ENCODE results near the gene CASK. TPM values are rescaled to one million over a fixed set of nuclear protein-coding genes. Genes with fewer than 3 reads are reported as not detected.

The CASK gene
- total RNA-seq, 2 donors from 2014 or later = 22.3 to 27.4 TPM

DNA sequence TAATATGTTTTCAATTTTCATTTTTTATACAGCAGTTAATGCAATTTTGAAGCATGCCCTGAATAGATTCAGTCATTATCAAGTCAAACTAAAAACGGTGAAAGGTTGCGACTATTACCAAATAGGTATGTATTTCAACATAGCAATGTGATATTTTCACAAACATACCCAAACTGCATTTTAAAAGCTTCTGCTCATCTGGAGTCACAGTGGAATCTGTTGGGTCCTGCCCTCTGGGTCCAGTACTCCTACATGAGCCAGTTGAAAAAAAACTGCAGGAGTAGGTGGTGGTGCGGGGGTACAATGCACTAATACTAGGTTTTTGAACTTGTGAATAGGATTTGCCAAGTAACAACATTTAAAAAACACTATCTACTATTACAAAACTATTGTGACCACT is 233.6 kb downstream of the CASK start:
- DNase-seq = no peak
- intact Hi-C loops (cut with DNase I) = no loop called here
- TF ChIP-seq POLR2A (IDR thresholded peaks at IDR 0.05) = no peak
- TF ChIP-seq, protein P1, sequence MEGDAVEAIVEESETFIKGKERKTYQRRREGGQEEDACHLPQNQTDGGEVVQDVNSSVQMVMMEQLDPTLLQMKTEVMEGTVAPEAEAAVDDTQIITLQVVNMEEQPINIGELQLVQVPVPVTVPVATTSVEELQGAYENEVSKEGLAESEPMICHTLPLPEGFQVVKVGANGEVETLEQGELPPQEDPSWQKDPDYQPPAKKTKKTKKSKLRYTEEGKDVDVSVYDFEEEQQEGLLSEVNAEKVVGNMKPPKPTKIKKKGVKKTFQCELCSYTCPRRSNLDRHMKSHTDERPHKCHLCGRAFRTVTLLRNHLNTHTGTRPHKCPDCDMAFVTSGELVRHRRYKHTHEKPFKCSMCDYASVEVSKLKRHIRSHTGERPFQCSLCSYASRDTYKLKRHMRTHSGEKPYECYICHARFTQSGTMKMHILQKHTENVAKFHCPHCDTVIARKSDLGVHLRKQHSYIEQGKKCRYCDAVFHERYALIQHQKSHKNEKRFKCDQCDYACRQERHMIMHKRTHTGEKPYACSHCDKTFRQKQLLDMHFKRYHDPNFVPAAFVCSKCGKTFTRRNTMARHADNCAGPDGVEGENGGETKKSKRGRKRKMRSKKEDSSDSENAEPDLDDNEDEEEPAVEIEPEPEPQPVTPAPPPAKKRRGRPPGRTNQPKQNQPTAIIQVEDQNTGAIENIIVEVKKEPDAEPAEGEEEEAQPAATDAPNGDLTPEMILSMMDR (IDR thresholded peaks at IDR 0.05) = no peak
- ATAC-seq = no peak
- H3K27me3 ChIP-seq = no peaks in the 10 kb centered on the region
- H3K36me3 ChIP-seq (replicated peaks in 1 of 2; ENCODE audit: insufficient read depth in 1 of 2, low read depth in 2 of 2) = no peaks in the 10 kb centered on the region
- 84 to 85% methylated on average over 3 of the region's 3 CpGs for WGBS, 2 donors
- H3K4me3 ChIP-seq = no peak overlapping the region
- no peak overlapping the region for H3K27ac ChIP-seq
- H3K4me1 ChIP-seq = no peaks in the 10 kb centered on the region
- no peaks in the 10 kb centered on the region for H3K9me3 ChIP-seq

DNA sequence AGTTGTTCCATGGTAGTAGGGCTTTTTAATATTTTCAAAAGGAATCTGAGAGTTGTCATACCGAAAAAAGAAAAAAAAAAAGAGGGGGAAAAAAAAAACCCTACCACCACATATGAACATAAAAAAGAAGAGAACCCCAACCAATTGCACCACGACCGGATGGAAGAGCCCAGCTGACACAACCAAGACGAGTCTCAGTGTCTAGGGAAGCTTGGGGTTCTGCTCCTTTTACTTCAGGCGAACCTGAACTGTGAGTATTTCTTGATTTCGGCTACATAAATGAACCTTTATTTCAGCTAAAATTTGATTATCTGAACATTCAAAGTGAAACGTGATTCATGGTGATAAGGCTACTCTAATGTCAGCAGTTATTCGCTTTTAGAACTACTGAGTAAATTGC is 234.5 kb downstream of the CASK start, which contains the start of gene GPR34:
Gene GPR34, plus strand, starts transcription at position 139 of the 400 bp plus-strand sequence. CDS start 6,661 bp downstream, outside the sequence.
- TF ChIP-seq POLR2A (IDR thresholded peaks at IDR 0.05) = no peak
- TF ChIP-seq, protein P1 (IDR thresholded peaks at IDR 0.05) = no peak
- Histone ChIP-seq H3K36me3 (replicated peaks in 1 of 2; ENCODE audit: insufficient read depth in 1 of 2, low read depth in 2 of 2) (no peaks in the 10 kb centered on the region), H3K9me3 (no peaks in the 10 kb centered on the region), H3K27me3 (no peaks in the 10 kb centered on the region), H3K27ac (no peak within 1 kb of the TSS), H3K4me3 (no peak within 1 kb of the TSS), H3K4me1 (peaks cover 7% of the 10 kb centered on the region)
- ATAC-seq (no peak), DNase-seq (peak in 1 of 4 donors; percentile 18)
- 67 to 79% methylated on average over 8 of the region's 8 CpGs for WGBS, 2 donors
- intact Hi-C loops (cut with DNase I) = no loop called here

DNA sequence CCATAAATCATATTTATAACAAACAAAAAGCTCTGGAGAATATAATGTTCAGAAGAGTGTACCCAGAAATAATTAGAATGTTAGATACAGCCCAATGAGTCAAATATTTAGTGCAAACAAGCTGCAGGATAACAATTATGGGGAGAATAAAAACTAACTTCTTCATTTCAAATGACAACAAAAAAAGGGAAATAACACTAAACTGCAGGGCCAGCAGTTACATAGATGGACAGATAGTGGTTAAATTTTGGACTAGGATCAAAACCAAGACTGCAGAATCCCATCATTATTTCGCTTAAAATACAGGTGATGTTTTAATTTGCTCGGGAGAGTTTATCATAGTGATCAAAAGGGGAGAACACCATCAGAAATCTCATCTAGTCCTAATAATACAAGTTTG is 235.2 kb downstream of the CASK start:
- ATAC-seq = no peak
- DNase-seq = no peak
- 87 to 91% methylated on average over 2 of the region's 2 CpGs for WGBS, 2 donors
- no peak overlapping the region for H3K4me3 ChIP-seq
- no peaks in the 10 kb centered on the region for H3K27me3 ChIP-seq
- no peaks in the 10 kb centered on the region for H3K36me3 ChIP-seq (replicated peaks in 1 of 2; ENCODE audit: insufficient read depth in 1 of 2, low read depth in 2 of 2)
- peaks cover 8% of the 10 kb centered on the region for H3K4me1 ChIP-seq
- H3K9me3 ChIP-seq = no peaks in the 10 kb centered on the region
- no peak overlapping the region for H3K27ac ChIP-seq
- intact Hi-C loops (cut with DNase I) = no loop called here
- TF ChIP-seq POLR2A (IDR thresholded peaks at IDR 0.05) = no peak
- TF ChIP-seq, protein P1 (IDR thresholded peaks at IDR 0.05) = no peak

DNA sequence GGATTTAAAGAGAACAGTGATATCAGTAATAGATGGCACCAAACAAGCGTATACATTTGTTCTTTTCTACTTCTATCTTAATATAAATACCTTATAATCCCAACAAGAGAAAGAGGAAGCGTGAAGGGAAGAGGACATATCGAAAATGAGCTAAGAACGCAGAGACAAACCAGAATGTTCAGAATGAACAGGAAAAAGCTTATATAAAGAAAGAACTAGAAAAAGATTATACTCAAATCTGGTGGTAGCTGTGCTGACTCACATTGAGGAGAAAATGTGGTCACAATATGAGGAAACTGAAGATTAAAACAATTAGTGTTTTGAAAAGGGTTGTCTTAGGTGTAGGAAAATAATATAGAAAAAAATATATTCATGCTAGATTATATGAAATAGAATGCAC is 236.6 kb downstream of the CASK start:
- no peak overlapping the region for H3K4me3 ChIP-seq
- intact Hi-C loops (cut with DNase I) = no loop called here
- WGBS, 2 donors = 71 to 85% methylated on average over 4 of the region's 4 CpGs

DNA sequence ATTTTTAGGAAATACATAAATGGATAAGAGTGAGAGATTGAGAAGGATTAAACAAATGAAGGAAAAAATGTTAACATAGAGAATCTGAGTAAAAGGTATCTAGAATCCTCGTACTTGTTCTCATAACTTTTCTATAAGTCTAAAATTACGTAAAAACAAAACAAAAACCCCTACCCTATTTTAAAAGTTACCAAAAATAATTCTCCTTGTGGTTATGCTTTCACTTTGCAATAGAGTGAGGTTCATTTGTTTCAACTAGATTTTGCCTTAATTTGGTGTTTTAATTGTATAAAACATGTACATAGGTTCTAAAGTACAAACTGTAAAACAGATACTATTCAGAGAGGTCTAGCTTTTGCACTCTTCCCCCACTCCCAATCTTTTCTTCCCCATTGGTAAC is 238.4 kb downstream of the CASK start:
- H3K4me1 ChIP-seq = peaks cover 8% of the 10 kb centered on the region
- DNase-seq = no peak
- 89 to 92% methylated on average over 2 of the region's 2 CpGs for WGBS, 2 donors
- H3K27me3 ChIP-seq = no peaks in the 10 kb centered on the region
- H3K36me3 ChIP-seq (replicated peaks in 1 of 2; ENCODE audit: insufficient read depth in 1 of 2, low read depth in 2 of 2) = no peaks in the 10 kb centered on the region
- ATAC-seq = no peak
- no peak overlapping the region for H3K27ac ChIP-seq
- H3K9me3 ChIP-seq = no peaks in the 10 kb centered on the region
- TF ChIP-seq, protein P1 (IDR thresholded peaks at IDR 0.05) = no peak
- no peak for TF ChIP-seq POLR2A (IDR thresholded peaks at IDR 0.05)
- intact Hi-C loops (cut with DNase I) = no loop called here
- H3K4me3 ChIP-seq = no peak overlapping the region

More for the DNA sequence above, 236.6 kb downstream of the CASK start:
- Histone ChIP-seq H3K9me3 (no peaks in the 10 kb centered on the region), H3K4me1 (peaks cover 8% of the 10 kb centered on the region), H3K36me3 (replicated peaks in 1 of 2; ENCODE audit: insufficient read depth in 1 of 2, low read depth in 2 of 2) (no peaks in the 10 kb centered on the region), H3K27ac (no peak overlapping the region), H3K27me3 (no peaks in the 10 kb centered on the region)
- DNase-seq (no peak), ATAC-seq (no peak)
- TF ChIP-seq, protein P1 (IDR thresholded peaks at IDR 0.05) = no peak
- TF ChIP-seq POLR2A (IDR thresholded peaks at IDR 0.05) = no peak
